Measurements from ENCODE around the gene TNNI3K.

The TNNI3K gene

GRCh38 chr1:74452035-74452434 is 216.8 kb downstream of the TNNI3K start:
- DNase-seq = no peak

GRCh38 chr1:74453277-74453676 is 218.1 kb downstream of the TNNI3K start:
- DNase-seq = no peak

- DNase-seq = no peak
Measured at GRCh38 chr1:74455390-74455789, 220.2 kb downstream of the TNNI3K start.

GRCh38 chr1:74457253-74457652 is 222.1 kb downstream of the TNNI3K start:
- DNase-seq = no peak

- DNase-seq = no peak
Measured at GRCh38 chr1:74463333-74463988, 228.3 kb downstream of the TNNI3K start.

- DNase-seq = no peak
Measured at GRCh38 chr1:74464037-74464436, 228.8 kb downstream of the TNNI3K start.

GRCh38 chr1:74465193-74465681 is 230.1 kb downstream of the TNNI3K start:
- no peak for DNase-seq

- no peak for DNase-seq
Measured at GRCh38 chr1:74467786-74468377, 232.7 kb downstream of the TNNI3K start.

GRCh38 chr1:74468982-74469603 is 233.9 kb downstream of the TNNI3K start:
- no peak for DNase-seq

- DNase-seq = no peak
Measured at GRCh38 chr1:74470251-74470650, 235.1 kb downstream of the TNNI3K start.

GRCh38 chr1:74470936-74471335 is 235.7 kb downstream of the TNNI3K start:
- no peak for DNase-seq

- no peak for DNase-seq
Measured at GRCh38 chr1:74471470-74471869, 236.3 kb downstream of the TNNI3K start.

GRCh38 chr1:74474585-74474984 is 239.4 kb downstream of the TNNI3K start:
- DNase-seq = no peak

GRCh38 chr1:74478979-74479378 is 243.8 kb downstream of the TNNI3K start:
- no peak for DNase-seq

GRCh38 chr1:74480068-74480467 is 244.9 kb downstream of the TNNI3K start:
- DNase-seq = no peak

GRCh38 chr1:74481607-74482006 is 246.4 kb downstream of the TNNI3K start:
- DNase-seq = no peak

- DNase-seq = no peak
Measured at GRCh38 chr1:74485622-74486021, 250.4 kb downstream of the TNNI3K start.

GRCh38 chr1:74486036-74486435 is 250.8 kb downstream of the TNNI3K start:
- DNase-seq = no peak

GRCh38 chr1:74496669-74497068 is 261.5 kb downstream of the TNNI3K start:
- DNase-seq = no peak

GRCh38 chr1:74498901-74499300 is 263.7 kb downstream of the TNNI3K start:
- no peak for DNase-seq

GRCh38 chr1:74502432-74502831 is 267.2 kb downstream of the TNNI3K start:
- no peak for DNase-seq

GRCh38 chr1:74502858-74503257 is 267.7 kb downstream of the TNNI3K start:
- no peak for DNase-seq

GRCh38 chr1:74504125-74504932 is 269.1 kb downstream of the TNNI3K start:
- peak; percentile 53 for DNase-seq
